HUES64 (cell line): Measurements from ENCODE around the gene NR1H2.
"Not testable (repeated sequence)": the region's sequence is repeated elsewhere in the genome, so short reads cannot be mapped to it uniquely, and the experiment has no call there.

ENCODE experiments used
- H3K27ac ChIP-seq: 2 replicates; pipeline ENCODE4 v1.7.0; 2013; ENCODE audit warnings: low read depth, low read length, inconsistent platforms
- H3K27me3 ChIP-seq: 2 replicates; pipeline ENCODE4 v1.6.1; 2013; ENCODE audit warnings: mild to moderate bottlenecking, low read length; ENCODE audit not compliant: insufficient read depth
- H3K36me3 ChIP-seq: 2 replicates; pipeline ENCODE4 v1.6.1; 2013; ENCODE audit warnings: mild to moderate bottlenecking, low read length; ENCODE audit not compliant: insufficient read depth
- H3K4me1 ChIP-seq: 2 replicates; pipeline ENCODE4 v1.6.1; 2013; ENCODE audit warnings: mild to moderate bottlenecking, low read length, moderate library complexity; ENCODE audit not compliant: insufficient read depth
- H3K4me3 ChIP-seq: 2 replicates; pipeline ENCODE4 v1.5.1; 2013; ENCODE audit warnings: mild to moderate bottlenecking, low read length, moderate library complexity
- H3K9ac ChIP-seq: 2 replicates; pipeline ENCODE4 v1.6.1; 2013; ENCODE audit warnings: mild to moderate bottlenecking, low read depth, low read length
- H3K9me3 ChIP-seq: 2 replicates; pipeline ENCODE4 v1.6.1; 2013; ENCODE audit warnings: low read depth, low read length; ENCODE audit not compliant: insufficient read depth
- WGBS: fragments of 150-250, 120-280 bp; methylation state at CpG from one replicate; pipeline ENCODE4 v1.1.7; 2013; ENCODE audit warnings: missing lambda C conversion rate; 5-methylcytosine and 5-hydroxymethylcytosine counted together

Gene NR1H2

DNA sequence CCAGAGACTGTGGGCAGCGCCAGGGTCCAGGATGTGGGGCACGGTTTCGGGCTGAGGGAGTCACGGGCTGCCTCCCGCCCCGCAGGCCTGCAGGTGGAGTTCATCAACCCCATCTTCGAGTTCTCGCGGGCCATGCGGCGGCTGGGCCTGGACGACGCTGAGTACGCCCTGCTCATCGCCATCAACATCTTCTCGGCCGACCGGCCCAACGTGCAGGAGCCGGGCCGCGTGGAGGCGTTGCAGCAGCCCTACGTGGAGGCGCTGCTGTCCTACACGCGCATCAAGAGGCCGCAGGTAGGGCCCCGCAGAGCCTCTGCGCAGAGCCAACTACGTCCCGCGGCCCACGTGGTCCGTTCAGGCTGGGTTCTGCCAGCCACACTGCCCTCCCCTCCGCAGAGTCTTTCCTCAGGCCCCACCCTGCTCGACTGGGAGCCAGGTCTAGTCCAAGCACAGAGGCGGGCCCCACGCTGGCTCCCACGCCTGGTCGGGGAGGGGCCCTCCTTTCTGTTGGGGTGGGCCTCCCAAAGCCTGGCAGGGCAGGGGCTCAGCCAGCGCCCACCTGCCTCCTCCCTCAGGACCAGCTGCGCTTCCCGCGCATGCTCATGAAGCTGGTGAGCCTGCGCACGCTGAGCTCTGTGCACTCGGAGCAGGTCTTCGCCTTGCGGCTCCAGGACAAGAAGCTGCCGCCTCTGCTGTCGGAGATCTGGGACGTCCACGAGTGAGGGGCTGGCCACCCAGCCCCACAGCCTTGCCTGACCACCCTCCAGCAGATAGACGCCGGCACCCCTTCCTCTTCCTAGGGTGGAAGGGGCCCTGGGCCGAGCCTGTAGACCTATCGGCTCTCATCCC is 5.8 kb downstream of the NR1H2 start:
- WGBS: 95% methylated on average over 58 of the region's 58 CpGs
- no peak overlapping the region for H3K9ac ChIP-seq
- H3K4me3 ChIP-seq: no peak overlapping the region
- no peak overlapping the region for H3K27ac ChIP-seq
- no peaks in the 10 kb centered on the region for H3K9me3 ChIP-seq
- peaks cover 8% of the 10 kb centered on the region; the same call in 1 of the 2 replicates for H3K4me1 ChIP-seq
- H3K36me3 ChIP-seq: peaks cover 62% of the 10 kb centered on the region
- H3K27me3 ChIP-seq: no peaks in the 10 kb centered on the region

DNA sequence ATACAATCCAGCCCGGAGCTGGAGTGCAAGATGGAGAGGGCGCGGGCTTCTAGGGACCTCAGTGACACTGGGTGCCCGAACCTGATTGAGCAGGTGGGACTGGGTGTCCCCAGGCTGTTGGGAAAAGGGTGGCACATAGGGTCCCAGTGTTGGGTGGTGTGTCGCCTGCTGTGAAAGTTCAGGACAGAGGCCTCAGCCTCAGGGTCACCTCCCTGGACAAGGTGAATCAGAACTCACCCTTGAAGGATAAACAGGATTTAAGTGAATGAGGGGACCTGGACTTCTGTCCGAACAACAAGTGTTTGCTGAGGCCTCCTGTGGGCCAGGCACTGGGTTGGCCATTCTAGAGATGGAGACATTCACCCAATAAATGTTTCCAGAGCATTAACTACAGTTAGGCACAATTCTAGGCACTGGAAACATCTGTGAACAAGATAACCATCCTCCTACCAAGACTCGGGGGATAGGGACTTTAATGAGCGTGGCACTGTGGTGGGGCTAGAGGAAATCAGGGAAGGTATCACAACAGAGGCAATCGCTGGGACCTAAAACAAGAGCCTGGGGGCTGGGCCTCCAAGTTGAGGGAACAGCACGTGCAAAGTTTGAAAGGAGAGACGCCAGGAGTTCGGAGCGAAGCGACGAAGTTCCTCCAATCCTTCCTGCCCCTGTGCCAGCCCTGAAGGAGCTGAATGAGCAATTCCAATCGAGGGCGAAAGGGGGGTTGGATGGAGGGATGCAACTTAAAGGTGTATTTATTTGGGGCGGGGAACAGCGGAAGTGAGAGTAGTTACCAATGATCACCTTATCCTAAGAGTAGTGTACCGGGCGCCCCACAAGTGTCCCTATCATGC is 7.0 kb downstream of the NR1H2 start:
- Histone ChIP-seq H3K4me1 (peaks cover 8% of the 10 kb centered on the region; the same call in 1 of the 2 replicates), H3K9ac (peak overlapping the region; percentile 73), H3K9me3 (no peaks in the 10 kb centered on the region), H3K27ac (0 out of 2 replicates have a peak overlapping the region, but pooled peaks have one; percentile 8), H3K27me3 (no peaks in the 10 kb centered on the region), H3K4me3 (peak overlapping the region; percentile 96), H3K36me3 (peaks cover 64% of the 10 kb centered on the region)
- WGBS: 52% methylated on average over 21 of the region's 21 CpGs

DNA sequence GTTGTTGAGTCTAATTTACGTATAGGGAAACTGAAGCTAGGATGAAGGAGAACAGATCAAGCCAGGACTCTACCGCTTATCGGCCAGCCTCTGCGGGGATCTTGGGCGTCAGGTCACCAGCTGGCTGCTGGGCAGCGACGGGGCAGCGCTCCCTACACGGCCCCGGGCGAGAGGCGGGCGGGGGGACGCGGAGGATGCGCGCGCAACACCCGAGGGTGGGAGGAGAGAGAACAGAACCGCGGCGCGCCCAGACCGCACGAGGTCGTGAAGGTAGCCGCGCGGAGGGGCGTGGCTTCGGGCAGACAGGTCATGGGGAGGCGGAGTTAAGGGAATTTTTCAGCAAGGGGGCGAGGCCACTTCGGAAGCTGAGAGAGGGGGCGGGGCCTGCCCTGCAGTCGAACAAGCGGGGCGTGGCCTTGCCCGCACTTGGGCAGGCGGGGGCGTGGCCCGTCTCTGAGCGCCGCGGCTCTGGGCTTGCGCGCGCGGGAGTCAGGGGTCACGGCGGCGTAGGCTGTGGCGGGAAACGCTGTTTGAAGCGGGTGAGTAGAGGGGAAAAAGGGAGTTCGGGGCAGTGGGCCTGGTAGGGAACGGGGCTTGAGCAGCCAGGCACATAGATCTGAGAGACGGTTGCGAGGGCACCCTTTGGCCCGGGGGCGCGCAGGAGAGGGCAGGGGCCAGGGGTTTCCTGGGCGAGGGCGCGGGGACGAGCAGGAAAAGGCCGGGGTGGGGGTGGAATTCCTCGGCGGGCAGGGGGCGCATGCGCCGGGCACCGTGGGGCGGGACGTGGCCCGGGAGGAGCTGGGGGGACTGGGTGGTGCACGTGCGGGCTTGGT is 7.8 kb downstream of the NR1H2 start, which contains the start of gene POLD1:
Gene POLD1, plus strand, starts transcription at position 496 of the 833 bp plus-strand sequence. CDS start 14,505 bp downstream, outside the sequence.
- Histone ChIP-seq H3K4me1 (peaks cover 8% of the 10 kb centered on the region; the same call in 1 of the 2 replicates), H3K27me3 (no peaks in the 10 kb centered on the region), H3K4me3 (peak within 1 kb of the TSS; percentile 96), H3K9ac (peak within 1 kb of the TSS; percentile 93), H3K36me3 (peaks cover 62% of the 10 kb centered on the region), H3K9me3 (no peaks in the 10 kb centered on the region), H3K27ac (peak within 1 kb of the TSS; percentile 92)
- under 1% methylated on average over 78 of the region's 78 CpGs for WGBS

DNA sequence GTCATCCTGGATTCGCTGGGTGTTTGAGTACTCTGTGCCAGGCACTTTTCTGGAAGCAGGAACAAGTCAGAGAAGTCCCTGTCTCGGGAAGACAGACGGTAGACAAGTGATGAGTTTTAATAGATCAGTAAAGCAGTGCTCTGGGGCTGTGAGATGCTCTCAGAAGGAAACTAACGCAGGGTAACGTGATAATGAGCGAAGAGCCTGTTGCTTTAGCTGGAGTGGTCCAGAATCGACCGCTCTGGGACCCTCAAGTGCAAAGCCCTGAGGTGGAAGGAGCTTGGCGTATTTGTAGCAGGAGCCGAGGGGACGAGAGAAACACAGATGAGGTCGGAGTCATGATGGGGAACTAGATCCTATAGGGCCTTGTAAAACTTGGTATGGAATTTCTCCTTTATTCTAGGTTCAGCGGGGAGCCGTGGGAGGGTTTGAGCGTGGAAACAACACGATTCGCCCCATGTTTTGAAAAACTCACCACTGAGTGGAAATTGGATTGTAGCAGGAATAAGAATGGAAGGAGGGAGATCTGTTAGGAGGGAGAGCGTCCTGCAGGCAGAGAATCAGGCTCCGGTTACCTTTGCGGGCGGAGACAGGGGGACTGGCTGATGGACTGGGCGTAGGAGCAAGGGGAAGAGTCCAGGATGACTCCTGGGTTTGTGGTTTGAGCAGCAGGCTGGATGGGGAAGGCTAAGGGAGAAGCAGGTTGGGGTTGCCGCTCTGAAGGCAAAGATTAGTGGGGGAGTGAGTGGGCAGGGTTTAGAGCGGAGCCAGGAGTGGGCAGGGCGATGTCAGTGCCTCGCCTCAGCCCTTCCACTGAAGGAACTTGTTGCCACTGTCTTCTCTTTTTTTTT is 8.7 kb downstream of the NR1H2 start:
- Histone ChIP-seq H3K27me3 (no peaks in the 10 kb centered on the region), H3K9me3 (no peaks in the 10 kb centered on the region), H3K36me3 (peaks cover 58% of the 10 kb centered on the region), H3K4me3 (peak overlapping the region; percentile 96), H3K9ac (peak overlapping the region; percentile 93), H3K4me1 (peaks cover 8% of the 10 kb centered on the region; the same call in 1 of the 2 replicates), H3K27ac (peak overlapping the region; percentile 92)
- WGBS: 20% methylated on average over 26 of the region's 26 CpGs

DNA sequence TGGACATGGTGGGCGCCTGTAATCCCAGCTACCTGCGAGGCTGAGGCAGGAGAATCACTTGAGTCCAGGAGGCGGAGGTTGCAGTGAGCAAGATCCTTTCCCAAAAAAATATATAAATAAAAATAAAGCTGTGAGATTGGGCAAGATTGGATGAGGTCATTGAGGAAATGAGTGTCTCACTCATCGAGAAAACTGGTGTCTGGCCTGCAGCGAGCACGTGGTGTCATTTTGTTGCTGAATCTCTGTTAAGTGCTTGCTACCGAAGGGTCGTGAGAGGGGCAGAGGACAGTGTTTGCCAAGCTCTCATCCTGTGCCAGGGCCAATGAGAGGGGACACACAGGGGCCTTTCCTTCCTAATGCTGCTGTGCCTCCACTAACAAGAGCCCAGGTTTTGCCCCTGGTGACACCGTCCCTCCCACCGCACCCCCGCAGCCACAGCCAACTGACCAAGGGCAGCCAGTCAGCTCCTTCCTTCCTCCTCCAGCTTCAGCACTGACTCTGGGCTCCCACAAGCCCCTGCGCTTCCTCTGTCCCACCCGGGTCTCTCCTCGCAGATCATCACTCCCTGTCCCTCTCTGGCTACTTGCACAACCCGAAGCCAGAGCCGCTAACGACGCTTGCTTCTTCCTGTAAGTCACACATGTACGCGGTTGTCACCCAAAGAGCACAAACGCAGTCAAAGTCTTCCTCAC is 11.1 kb downstream of the NR1H2 start:
- Histone ChIP-seq H3K9ac (no peak overlapping the region), H3K9me3 (0 out of 2 replicates have a peak, but pooled peaks cover 4% of the 10 kb centered on the region), H3K4me3 (no peak overlapping the region), H3K36me3 (peaks cover 45% of the 10 kb centered on the region), H3K27ac (no peak overlapping the region), H3K27me3 (no peaks in the 10 kb centered on the region), H3K4me1 (peaks cover 8% of the 10 kb centered on the region; the same call in 1 of the 2 replicates)
- 95% methylated on average over 20 of the region's 21 CpGs for WGBS

DNA sequence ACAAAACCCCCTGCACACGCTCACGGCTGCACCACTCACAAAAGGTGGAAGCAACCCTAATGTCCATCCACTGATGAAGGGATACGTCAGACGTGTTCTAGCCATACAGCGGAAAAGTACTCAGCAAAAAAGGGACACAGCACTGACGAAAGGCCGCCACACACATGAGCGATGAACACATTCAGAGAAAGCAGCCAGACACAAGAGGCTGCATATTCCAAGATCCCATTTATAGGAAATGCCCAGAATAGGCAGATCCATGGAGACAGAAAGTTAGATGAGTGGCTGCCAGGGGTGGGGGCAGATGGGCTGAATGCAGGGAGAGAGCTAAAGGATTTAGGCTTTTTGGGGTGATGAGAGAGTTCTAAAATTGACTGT is 11.6 kb downstream of the NR1H2 start:
- H3K9me3 ChIP-seq: peaks cover 8% of the 10 kb centered on the region; the same call in 1 of the 2 replicates
- peaks cover 47% of the 10 kb centered on the region for H3K36me3 ChIP-seq
- peaks cover 8% of the 10 kb centered on the region; the same call in 1 of the 2 replicates for H3K4me1 ChIP-seq
- no peak overlapping the region for H3K9ac ChIP-seq
- H3K27ac ChIP-seq: no peak overlapping the region
- WGBS: 95% methylated on average over 8 of the region's 8 CpGs
- no peak overlapping the region for H3K4me3 ChIP-seq
- H3K27me3 ChIP-seq: no peaks in the 10 kb centered on the region

DNA sequence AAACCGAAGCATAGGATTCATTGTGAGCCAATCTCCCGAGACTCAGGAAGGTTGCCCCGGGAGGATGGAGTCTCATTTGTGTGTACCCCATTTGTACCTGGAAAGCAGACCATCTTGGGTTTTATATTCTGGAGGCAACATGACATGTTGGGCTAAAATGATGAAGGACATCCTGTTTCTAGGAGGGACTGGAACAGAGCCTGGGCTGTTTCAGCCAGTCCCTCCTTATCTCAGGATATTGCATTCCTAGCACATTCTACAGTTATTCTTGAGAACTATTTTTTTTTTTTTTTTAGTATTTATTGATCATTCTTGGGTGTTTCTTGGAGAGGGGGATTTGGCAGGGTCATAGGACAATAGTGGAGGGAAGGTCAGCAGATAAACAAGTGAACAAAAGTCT is 14.0 kb downstream of the NR1H2 start:
- not testable (repeated sequence) for H3K4me1 ChIP-seq, H3K27me3 ChIP-seq, H3K27ac ChIP-seq, H3K4me3 ChIP-seq, H3K9ac ChIP-seq, H3K9me3 ChIP-seq
- 98% methylated on average over 3 of the region's 3 CpGs for WGBS
- H3K36me3 ChIP-seq: peaks cover 52% of the 10 kb centered on the region

DNA sequence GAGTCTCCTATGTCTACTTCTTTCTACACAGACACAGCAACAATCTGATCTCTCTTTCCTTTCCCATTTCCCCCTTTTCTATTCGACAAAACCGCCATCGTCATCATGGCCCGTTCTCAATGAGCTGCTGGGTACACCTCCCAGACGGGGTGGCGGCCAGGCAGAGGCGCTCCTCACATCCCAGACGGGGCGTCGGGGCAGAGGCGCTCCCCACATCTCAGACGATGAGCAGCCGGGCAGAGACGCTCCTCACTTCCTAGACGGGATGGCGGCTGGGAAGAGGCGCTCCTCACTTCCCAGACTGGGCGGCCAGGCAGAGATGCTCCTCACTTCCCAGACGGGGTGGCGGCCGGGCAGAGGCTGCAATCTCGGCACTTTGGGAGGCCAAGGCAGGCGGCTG is 14.7 kb downstream of the NR1H2 start:
- not testable (repeated sequence) for H3K27ac ChIP-seq, H3K9ac ChIP-seq, H3K4me1 ChIP-seq, H3K27me3 ChIP-seq, H3K4me3 ChIP-seq, H3K9me3 ChIP-seq
- WGBS: 96% methylated on average over 19 of the region's 23 CpGs
- H3K36me3 ChIP-seq: peaks cover 49% of the 10 kb centered on the region

DNA sequence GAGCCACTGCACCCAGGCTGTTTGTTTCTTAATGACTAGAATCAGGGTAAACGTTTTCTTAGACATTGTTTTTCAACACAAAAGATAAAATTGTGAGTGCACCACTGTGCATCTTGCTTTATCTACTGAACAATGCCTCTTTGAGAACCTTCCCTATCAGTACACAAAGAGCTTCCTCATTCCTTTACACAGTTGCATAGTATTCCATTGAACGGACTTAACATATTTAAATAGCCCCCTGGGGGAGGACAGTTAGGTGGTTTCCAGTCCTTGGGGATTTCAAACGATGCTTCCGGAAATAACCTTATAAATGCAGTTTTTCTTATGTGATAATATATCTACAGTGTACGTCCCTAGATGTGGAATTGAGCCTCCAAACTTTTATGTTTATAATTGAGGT is 16.5 kb downstream of the NR1H2 start:
- WGBS: 82% methylated on average over 3 of the region's 5 CpGs
- H3K9me3 ChIP-seq: peaks cover 8% of the 10 kb centered on the region; the same call in 1 of the 2 replicates
- no peak overlapping the region for H3K4me3 ChIP-seq
- no peak overlapping the region for H3K9ac ChIP-seq
- peaks cover 35% of the 10 kb centered on the region for H3K36me3 ChIP-seq
- no peak overlapping the region for H3K27ac ChIP-seq
- H3K4me1 ChIP-seq: no peaks in the 10 kb centered on the region
- H3K27me3 ChIP-seq: no peaks in the 10 kb centered on the region
